Measurements from ENCODE around the gene WDCP.

GRCh38 chr2:24009680-24010476 is 37.3 kb downstream of the WDCP start, which contains the start of gene MFSD2B:
- TF ChIP-seq FOXA1 (IDR thresholded peaks at IDR 0.05): no peak
- no peak for TF ChIP-seq L3MBTL2 (conservative IDR thresholded peaks at IDR 0.05)
